HG03103 (cell line): ENCODE data around the gene HPCAL1.

Experiments used
- ATAC-seq: cut with Tn5 transposase; IDR thresholded peaks from one replicate; pipeline ENCODE4 v1.9.1; 2021; ENCODE audit warnings: low read depth; ENCODE audit not compliant: unreplicated experiment

The HPCAL1 gene

DNA sequence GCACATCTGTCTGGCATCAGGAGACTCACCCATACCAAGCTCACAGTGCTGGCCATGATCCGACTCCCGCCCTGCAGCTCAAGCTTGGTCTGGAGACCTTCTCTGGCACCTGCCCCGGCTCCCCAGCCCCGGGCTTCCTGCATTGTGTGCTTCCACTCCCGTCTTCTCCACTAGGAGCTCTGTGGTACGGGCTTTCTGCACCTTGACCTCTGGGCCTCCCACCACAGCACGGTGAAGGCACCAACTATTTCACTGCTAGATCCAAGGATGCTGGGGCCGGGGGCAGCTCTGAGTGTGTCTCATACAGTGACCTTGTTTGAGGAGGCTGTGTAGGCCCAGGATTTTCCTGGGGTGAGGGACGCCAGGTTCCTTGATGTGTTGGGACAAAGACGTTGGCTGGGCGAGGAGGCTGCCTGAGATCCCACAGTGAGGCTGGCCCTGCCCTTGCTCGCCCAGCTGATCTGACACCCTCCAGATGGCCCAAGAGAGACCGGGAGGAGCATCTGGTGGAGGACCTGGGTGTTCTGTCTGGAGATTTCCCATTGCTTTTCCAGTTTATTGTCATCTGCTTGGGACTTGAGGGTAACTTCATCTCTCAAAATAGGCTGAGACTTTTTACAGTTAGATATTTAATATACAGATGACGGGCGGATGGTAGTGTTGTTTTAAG is 64.0 kb downstream of the HPCAL1 start:
- ATAC-seq: no peak

GRCh38 chr2:10367472-10368439 is 65.1 kb downstream of the HPCAL1 start:
- ATAC-seq: no peak

GRCh38 chr2:10368491-10369231 is 66.0 kb downstream of the HPCAL1 start:
- ATAC-seq: no peak

DNA sequence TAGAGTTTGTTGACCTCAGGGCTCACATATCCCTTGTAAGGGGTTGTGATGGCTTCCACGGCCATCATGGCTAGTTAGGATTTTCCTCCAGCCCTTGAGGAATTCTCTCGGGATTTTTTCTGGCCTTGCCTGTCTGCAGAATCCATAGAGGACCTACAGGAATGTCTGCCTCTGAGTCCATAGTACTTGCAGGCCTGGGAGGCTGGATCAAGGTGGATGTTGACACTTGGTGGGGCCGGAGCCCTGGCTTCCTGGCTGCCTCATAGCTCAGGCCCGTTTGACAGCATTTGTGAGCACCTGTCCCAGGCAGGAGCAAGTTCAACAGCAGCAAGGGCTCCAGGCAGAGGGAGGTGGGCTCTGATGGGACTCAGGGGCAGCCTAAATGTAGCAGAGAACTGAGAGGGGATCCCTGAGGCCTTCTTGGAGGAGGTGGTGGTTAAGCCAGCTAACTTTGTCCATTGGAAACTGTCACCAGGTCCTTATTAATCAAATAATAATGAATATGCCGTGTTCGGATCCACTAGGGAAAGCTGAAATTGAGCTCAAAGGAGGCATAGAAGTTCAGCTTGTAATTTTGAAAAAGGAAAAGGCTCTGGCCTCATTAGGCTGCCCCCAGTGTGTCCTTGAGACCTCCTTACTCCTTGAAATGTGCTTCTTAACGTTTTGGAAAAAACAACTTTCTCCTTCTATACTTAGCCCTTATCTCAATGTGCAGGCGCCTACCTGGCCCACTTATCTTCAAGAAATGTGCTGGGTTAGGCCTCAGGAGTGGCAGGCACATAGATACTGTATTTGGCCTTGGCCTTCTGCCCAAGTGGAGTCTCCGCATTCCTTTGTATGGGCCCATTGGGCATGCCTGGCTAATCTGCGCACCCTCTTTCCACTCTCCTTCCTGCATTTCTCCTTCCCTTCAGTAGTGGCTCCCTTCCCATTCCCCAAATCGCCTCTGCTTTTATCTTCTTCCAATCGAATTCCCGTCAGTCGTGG is 66.9 kb downstream of the HPCAL1 start:
- no peak for ATAC-seq

GRCh38 chr2:10370390-10370789 is 67.7 kb downstream of the HPCAL1 start:
- no peak for ATAC-seq

GRCh38 chr2:10370895-10371294 is 68.2 kb downstream of the HPCAL1 start:
- no peak for ATAC-seq

GRCh38 chr2:10371441-10372196 is 68.9 kb downstream of the HPCAL1 start:
- ATAC-seq: no peak

DNA sequence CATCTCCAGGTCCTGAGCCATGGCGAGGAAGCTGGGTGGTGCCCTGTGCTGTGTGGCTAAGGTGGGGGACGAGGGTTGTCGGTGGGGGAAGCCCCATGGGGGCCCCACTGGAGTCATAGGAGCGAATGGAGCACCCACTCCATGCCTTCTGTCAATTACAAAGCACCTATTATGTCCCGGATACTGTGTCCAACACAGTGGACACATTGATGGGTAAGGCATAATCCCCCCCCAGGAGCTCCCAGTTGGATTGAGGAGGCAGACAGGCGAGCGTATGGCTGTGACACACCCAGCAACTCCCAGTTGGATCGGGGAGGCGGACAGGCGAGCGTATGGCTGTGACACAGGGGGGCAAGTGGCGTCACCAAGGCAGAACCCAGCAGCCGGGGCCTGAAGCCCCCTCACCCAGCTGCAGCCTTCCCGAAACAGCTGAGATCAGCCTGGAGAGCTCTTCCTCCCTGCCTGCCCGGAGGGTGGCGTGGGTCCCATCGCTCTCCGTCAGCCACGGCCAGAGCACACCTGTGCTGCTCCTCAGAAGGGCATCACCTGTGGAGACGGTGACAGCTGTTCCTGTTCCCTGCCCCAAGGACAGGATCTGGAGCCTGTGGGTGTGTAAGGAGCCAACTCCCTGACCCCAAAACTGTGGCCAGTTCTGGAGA is 69.6 kb downstream of the HPCAL1 start:
- ATAC-seq: no peak

DNA sequence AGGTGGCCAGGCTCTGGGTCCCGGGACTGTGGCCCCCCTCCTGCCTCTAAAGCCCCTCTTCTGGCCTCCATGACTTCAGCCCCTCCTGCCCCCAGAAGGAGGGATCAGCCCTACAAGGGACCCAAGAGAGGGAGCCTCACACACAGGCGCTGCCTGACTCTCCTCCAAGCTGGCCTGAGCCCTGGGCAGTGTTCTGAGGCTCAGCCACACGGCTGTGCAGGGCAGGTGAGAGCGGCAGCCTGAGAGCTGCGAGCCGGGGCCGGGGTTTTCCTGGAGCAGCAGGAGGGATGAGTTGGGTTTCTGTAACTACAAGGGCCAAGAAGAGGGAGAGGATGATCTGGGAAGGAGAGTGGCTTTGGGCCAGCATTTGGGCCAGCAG is 70.1 kb downstream of the HPCAL1 start:
- no peak for ATAC-seq

DNA sequence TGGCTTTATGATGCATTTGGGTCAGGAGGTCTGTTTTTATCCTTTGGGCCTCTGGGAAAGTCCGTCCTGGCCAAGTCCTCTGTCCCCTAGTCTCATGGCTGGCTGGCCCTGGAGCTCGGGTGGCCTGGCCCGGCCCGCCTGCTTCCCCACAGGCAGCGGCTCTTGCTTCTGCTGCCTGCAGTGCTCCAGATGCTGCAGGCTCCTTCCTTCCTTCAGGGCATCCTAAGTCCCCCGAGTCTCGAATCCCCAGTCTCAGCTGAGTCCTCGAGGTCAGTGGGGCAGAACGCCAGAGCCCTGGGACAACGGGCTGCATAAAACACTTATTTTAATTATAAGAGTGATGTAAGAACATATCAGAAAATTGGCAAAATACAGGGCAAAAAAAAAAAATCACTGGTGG is 71.2 kb downstream of the HPCAL1 start:
- no peak for ATAC-seq

DNA sequence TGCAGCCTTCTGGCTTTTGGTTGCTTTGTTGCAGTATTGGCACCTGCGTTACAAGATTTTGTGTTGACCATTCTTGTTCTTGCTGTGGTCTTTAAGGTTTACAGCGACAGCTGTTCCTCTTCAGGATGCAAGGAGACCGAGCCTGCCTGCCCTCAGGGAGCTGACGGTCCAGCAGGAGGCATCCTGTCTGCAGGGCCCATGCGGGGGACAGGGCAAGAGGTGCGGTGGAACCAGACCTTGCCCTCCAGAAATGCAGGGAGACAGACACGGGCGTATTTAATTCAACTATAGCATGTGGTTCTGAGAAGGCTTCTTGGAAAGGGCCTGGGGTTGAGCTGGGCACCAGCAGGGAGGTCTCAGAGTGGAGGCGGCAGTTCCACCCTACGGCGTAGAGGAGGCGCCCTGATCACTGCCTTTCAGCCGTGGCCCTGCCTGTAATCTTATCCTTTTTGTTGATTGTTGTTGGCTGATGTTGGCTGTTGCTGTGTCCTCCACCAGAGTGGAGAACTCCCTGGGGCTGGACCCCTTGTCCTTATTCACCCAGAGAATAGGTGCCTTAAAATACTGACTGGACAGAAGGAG is 71.7 kb downstream of the HPCAL1 start:
- ATAC-seq: no peak

DNA sequence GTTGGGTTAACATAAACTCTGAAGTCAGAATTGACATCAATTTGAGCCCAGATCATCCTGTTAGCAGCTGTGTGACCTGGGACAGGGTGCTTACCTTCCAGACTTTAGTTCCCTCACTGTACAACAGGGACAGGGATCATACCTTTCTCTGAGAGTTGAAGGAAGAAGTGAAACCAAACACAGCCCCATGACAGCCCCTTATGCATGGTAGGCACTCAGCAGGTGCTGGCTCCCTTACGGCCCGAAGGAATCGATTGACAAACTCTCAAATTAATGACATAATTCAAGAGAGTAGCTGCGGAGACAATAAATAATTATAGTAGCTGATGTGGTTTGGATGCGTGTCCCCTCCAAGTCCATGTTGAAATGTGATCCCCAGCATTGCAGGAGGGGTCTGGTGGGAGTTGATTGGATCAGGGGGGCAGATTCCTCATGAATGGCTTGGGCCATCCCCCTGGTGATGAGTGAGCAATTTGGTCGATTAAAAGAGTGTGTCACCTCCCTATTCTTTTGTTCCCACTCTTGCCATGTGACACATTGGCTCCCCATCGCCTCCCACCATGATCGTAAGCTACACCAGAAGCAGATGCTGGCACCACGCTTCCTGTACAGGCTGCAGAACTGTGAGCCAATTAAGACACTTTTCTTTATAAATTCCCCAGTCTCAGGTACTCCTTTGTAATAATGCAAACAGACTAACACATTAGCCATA is 73.0 kb downstream of the HPCAL1 start:
- ATAC-seq: no peak

DNA sequence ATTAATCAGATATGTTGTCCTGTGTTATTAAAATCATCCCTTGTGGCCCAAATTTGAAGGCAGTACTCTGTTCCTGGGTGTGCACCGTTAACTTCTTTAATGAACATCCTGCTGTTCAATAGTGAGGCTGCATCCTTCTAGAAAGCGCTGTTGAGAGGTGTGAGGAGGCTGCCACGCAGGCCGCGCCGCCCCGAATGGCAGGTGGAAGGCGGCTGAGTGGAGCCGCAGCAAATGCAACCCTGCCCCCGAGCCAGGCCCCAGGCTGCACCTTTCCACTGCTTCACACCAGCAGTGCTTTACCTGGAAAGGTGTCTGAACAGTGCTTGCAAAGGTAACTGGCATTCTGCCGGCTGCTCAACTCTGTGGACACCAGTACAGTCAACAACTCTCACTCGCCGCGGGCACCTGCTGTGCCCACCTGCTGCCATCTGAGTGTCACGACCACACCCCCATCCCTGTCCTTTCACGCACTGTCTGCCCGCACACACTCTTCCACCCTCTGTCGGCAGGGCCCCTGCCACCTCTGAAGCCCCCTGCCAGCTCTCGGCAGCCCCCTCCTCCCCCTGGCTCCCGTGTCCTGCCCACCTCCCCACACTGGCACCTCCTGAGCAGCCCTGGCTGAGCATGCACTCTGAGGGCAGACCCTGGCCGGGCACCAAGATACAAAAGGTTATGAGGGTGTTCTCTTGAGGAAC is 74.5 kb downstream of the HPCAL1 start:
- no peak for ATAC-seq

DNA sequence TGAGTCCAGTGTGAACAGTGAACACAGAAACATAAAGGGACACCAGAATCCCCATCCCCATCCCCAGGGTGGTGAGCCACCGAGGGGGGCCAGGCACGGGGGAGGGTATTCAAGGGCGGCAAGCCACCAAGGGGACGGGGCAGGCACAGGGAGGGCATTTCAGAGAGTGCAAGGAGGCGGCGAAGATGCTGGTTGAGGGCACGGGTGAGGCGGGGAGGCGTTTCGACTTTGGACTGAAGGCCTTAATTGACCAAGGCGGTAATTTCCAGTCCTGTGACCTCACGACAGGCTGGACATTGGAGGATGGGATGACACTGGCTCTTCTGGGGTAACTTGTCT is 75.0 kb downstream of the HPCAL1 start:
- ATAC-seq: no peak

DNA sequence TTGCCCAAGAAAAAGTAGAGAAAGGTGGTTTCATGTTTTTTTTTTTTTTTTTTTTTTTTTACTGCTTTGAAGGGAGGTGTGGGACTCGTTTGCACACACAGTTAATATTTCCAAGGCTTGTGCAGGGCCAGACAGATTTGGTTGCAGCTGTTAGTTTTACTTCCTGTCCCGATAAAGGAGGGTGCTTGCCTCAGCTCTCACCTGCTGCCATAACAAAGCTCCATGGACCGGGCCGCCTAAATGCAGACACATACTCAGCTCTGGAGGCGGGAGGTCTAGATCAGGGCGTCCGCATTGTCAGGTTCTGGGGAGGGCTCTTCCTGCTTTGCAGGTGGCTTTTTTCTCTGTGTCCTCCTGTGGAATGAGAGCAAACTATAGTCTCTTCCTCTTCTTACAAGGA is 75.5 kb downstream of the HPCAL1 start:
- ATAC-seq: peak; percentile 66

DNA sequence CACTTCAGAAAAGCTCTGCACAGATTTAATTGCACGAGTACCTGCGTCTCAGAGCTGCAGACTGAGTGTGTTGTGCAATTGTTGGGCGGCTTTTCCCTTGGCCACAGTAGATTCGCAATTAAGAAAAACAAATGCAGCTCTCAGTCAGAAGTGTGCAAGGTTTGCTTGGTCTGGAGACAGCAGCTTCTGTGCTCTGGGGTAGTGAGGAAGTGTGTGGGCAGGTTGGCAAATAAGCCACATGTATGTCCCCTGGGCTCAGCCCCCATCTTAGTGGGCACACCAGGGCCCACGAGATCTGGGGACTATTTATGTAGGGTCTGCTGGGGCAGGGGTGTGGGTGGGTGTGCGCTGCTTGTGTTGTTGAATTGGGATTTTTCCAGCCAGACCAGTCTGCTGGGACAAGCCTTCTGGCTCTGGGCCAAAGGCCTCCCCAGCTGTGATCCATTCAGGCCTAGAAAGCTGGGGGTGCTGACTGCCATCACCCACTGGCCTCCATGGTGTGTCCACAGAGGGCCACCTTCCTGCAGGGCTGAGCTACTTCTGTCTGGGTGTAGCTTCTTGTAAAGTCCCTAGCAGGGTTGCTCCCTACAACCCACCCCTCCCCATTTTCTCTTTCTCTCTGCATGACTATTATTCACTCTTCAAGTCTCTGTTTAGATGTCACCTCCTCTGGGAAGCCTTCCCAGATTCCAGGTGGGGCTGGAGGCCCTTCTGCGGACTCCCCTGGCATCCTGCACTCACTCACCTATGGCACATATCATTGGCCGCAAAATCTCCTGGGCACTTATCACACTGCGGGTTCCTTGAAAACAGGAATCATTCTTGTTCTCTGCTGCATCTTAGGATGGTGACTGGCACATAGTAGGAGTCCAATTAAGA is 77.6 kb downstream of the HPCAL1 start:
- ATAC-seq: no peak

- no peak for ATAC-seq
These were observed 79.3 kb downstream of the HPCAL1 start for GRCh38 chr2:10381997-10382353.
